Measurements from ENCODE around the gene LRRC15. TPM values are rescaled to one million over a fixed set of nuclear protein-coding genes. Genes with fewer than 3 reads are reported as not detected.
A peak's percentile ranks its signal among the peaks of the same experiment; 100 is the strongest.

Gene LRRC15
- total and polyA plus RNA-seq, 2 donors (not counting 3 experiments of a cell fraction or from before 2014, with no cell fraction given) = not detected

DNA sequence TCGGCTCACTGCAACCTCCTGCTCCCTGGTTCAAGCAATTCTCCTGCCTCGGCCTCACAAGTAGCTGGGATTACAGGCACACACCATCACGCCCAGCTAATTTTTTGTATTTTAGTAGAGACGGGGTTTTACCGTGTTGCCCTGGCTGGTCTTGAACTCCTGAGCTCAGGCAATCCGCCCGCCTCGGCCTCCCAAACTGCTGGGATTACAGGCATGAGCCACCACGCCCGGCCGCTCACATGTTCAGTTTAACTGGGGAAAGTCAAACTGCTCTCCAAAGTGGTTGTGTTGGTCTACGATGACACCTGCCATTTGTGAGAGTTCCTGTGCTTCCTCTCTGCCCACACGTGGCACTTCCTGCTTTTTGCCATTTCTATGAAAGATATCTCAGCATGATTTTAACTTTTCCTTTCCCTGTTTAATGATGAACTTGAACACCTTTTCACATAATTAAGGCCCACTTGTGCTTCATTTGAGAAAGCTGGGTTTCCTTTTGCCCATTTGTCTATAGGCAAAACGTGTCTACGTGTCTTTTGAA, 30.4 kb upstream of the LRRC15 start:
- CTCF ChIA-PET = interaction anchor here (0.8 to 6.6 kb wide), 4 partner anchors 48 to 734 kb away, joined by 3 to 74 read pairs (median 8); no protein-coding TSS in a partner anchor
- BruUV-seq (replicated peaks) = no TSS peak
- intact Hi-C loops (cut with micrococcal nuclease) = loop anchor here (5.0 kb wide), 2 partner anchors 192 to 618 kb away; no protein-coding TSS in a partner anchor

DNA sequence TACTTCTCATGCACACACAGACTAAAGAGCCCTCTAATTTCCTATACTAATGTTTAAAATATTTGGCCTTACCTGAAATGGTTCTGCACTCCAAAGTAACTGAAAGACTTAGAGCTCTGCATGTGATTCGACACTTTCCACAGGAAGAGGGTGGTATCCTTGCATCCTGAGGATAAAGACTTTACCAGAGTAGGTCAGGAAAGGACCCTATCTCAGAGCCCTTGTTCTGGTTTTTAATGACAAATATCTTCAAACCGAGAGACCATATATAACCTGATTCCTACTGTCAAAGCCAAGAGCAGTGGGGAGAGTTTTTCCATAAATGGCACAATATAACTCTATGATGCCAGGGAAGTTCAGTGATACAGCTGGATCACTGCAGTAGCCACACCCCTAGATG, 29.6 kb upstream of the LRRC15 start, which contains the start of gene GP5:
Gene GP5, minus strand, starts transcription at position 101 of the 400 bp plus-strand sequence. CDS start 984 bp downstream, outside the sequence.
- intact Hi-C loops (cut with micrococcal nuclease) (no loop called here), dilution Hi-C loops (cut with MboI; ENCODE audit: extremely low pct_ligation_motif_present, low sequenced_read_pairs) (no loop called here)
- H4K20me1 ChIP-seq (replicated peaks; ENCODE audit: control insufficient read depth, extremely low read depth, insufficient read depth, low read length) = no peaks in the 10 kb centered on the region
- no peak within 1 kb of the TSS for H3K9ac ChIP-seq (replicated peaks; ENCODE audit: extremely low read depth, insufficient read depth, low read length)
- H3K27ac ChIP-seq (ENCODE audit: insufficient read depth, low read depth, low read length) = no peak within 1 kb of the TSS
- ChIA-PET POLR2A (no interaction called here), CTCF (interaction anchor here (0.8 to 6.6 kb wide), 10 partner anchors 8 to 65 kb away, joined by 3 to 74 read pairs (median 3); no protein-coding TSS in a partner anchor)
- H3K27me3 ChIP-seq (ENCODE audit: control insufficient read depth in 2 of 2, insufficient read depth in 2 of 2, low read length in 2 of 2) = peaks cover 22 to 43% of the 10 kb centered on the region in 2 experiments
- peak within 1 kb of the TSS in 2 of 3 experiments; percentile 2 to 29 for H3K4me3 ChIP-seq (replicated peaks in 1 of 3; ENCODE audit: insufficient read depth in 1 of 3, low read depth in 1 of 3, low read length in 3 of 3)
- H3K4me1 ChIP-seq (ENCODE audit: control insufficient read depth, extremely low read depth, insufficient read depth, low read length) = peaks cover 6% of the 10 kb centered on the region
- no peaks in the 10 kb centered on the region for H3K9me3 ChIP-seq (replicated peaks; ENCODE audit: control insufficient read depth, insufficient read depth, low read length)
- no peaks in the 10 kb centered on the region for H3K36me3 ChIP-seq (ENCODE audit: control insufficient read depth in 2 of 2, extremely low read depth in 1 of 2, insufficient read depth in 2 of 2, low read length in 2 of 2)
- DNase-seq (ENCODE audit: low read depth, low spot score) = no peak
- peak within 1 kb of the TSS; percentile 64 for H3K4me2 ChIP-seq (ENCODE audit: insufficient read depth, low read length)
- no peak for TF ChIP-seq MYC (IDR thresholded peaks at IDR 0.05; ENCODE audit: low read depth, low read length)
- BruUV-seq (replicated peaks) = no TSS peak
- no peaks in the 10 kb centered on the region for H3K9me1 ChIP-seq (replicated peaks; ENCODE audit: control insufficient read depth, extremely low read depth, insufficient read depth, low read length)
- no peak for FAIRE-seq
- H3K79me2 ChIP-seq (ENCODE audit: control insufficient read depth, insufficient read depth, low read length) = no peaks in the 10 kb centered on the region
- peak within 1 kb of the TSS; percentile 1 for H2AFZ ChIP-seq (ENCODE audit: low read depth, low read length)

More for the DNA sequence above, 30.4 kb upstream of the LRRC15 start:
- FAIRE-seq = no peak
- H3K4me2 ChIP-seq (ENCODE audit: insufficient read depth, low read length) = no peak overlapping the region
- POLR2A ChIA-PET = no interaction called here
- no peaks in the 10 kb centered on the region for H3K79me2 ChIP-seq (ENCODE audit: control insufficient read depth, insufficient read depth, low read length)
- H3K4me3 ChIP-seq (replicated peaks in 1 of 3; ENCODE audit: insufficient read depth in 1 of 3, low read depth in 1 of 3, low read length in 3 of 3) = no peak overlapping the region
- DNase-seq (ENCODE audit: low read depth, low spot score) = no peak
- H2AFZ ChIP-seq (ENCODE audit: low read depth, low read length) = no peak overlapping the region
- no peaks in the 10 kb centered on the region for H4K20me1 ChIP-seq (replicated peaks; ENCODE audit: control insufficient read depth, extremely low read depth, insufficient read depth, low read length)
- dilution Hi-C loops (cut with MboI; ENCODE audit: extremely low pct_ligation_motif_present, low sequenced_read_pairs) = no loop called here
- no peak for TF ChIP-seq GATA2 (IDR thresholded peaks at IDR 0.05; ENCODE audit: insufficient read depth, insufficient read length, low read depth, low read length)
- no peak for TF ChIP-seq POLR2A (IDR thresholded peaks at IDR 0.05; ENCODE audit: low read depth, low read length)
- TF ChIP-seq FOS (IDR thresholded peaks at IDR 0.05; ENCODE audit: borderline replicate concordance, insufficient read depth, low read length) = no peak
- TF ChIP-seq MYC (IDR thresholded peaks at IDR 0.05; ENCODE audit: low read depth, low read length) = no peak
- no peak for TF ChIP-seq POLR2AphosphoS5 (IDR thresholded peaks at IDR 0.05; ENCODE audit: insufficient read depth, low read depth, low read length)
- TF ChIP-seq EZH2 (IDR thresholded peaks at IDR 0.05; ENCODE audit: borderline replicate concordance, low read depth, low read length, severe bottlenecking) = no peak
- TF ChIP-seq, protein P1, sequence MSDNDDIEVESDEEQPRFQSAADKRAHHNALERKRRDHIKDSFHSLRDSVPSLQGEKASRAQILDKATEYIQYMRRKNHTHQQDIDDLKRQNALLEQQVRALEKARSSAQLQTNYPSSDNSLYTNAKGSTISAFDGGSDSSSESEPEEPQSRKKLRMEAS (IDR thresholded peaks at IDR 0.05; ENCODE audit: insufficient read depth, insufficient read length) = no peak
- no peak for TF ChIP-seq JUN (IDR thresholded peaks at IDR 0.05; ENCODE audit: borderline replicate concordance, insufficient read depth, insufficient read length, low read depth)
- no peaks in the 10 kb centered on the region for H3K9me1 ChIP-seq (replicated peaks; ENCODE audit: control insufficient read depth, extremely low read depth, insufficient read depth, low read length)
- no peak overlapping the region for H3K27ac ChIP-seq (ENCODE audit: insufficient read depth, low read depth, low read length)
- no peaks in the 10 kb centered on the region for H3K36me3 ChIP-seq (ENCODE audit: control insufficient read depth in 2 of 2, extremely low read depth in 1 of 2, insufficient read depth in 2 of 2, low read length in 2 of 2)
- H3K9ac ChIP-seq (replicated peaks; ENCODE audit: extremely low read depth, insufficient read depth, low read length) = no peak overlapping the region
- H3K27me3 ChIP-seq (ENCODE audit: control insufficient read depth in 2 of 2, insufficient read depth in 2 of 2, low read length in 2 of 2) = peaks cover 22 to 43% of the 10 kb centered on the region in 2 experiments
- H3K4me1 ChIP-seq (ENCODE audit: control insufficient read depth, extremely low read depth, insufficient read depth, low read length) = peaks cover 6% of the 10 kb centered on the region
- no peaks in the 10 kb centered on the region for H3K9me3 ChIP-seq (replicated peaks; ENCODE audit: control insufficient read depth, insufficient read depth, low read length)
